Skin of body (tissue), 2 donors: ENCODE data around the gene RBP3. TPM values are rescaled to one million over a fixed set of nuclear protein-coding genes. Genes with fewer than 3 reads are reported as not detected.

ENCODE experiments used
- DNase-seq: peaks from one replicate; lab custom pipeline; 2025; lab: John Stamatoyannopoulos, UW
- total RNA-seq: library from RNA; depleted of rRNA; stranded (reverse); fragments of >200 nt; gene quantifications from one replicate; pipeline ENCODE4 v1.2.3, GENCODE V29; 2014

RBP3 gene
- total RNA-seq, 1 donor from 2014 or later = not detected

DNA sequence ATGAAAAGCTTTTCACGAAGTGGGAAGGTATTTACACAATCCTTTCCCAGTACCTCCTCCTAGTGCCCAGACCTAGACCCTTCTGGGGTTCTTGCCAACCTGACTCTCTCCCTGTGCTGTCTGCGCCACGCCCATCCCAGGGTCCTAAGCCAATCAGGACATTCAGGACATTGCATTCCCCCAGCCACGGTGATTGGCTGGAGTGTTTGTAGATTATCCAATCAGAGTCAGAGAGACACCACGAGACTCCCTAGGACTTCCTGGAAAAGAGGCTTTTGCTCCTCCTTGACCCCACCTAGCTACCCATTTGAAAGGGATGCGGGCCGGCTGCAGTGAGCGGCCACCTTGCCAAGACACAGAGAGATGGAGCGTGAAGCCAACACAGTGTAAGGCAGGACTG is 29.5 kb upstream of the RBP3 start:
- no peak for DNase-seq

- no peak for DNase-seq
Observed at GRCh38 chr10:47319784-47320183, 28.4 kb upstream of the RBP3 start.

DNA sequence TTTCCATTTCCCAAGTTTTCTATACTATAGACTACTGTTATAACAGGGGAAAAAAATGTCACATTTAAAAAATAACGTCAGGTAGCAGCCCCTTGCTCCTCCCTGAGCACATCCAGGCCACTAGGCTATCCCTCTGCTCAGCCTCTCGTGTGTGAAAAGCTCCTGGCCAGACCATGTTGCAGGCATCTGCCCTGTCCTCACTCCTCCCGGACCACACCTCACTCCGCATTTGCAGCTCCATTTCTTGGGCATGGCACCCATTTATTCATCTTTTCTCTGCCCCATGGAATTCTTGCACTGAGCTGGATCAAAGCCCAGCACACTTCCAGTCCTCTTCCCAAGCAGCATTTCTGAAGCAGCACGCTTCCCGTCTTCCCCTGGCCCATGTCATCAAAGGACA is 27.4 kb upstream of the RBP3 start:
- DNase-seq = no peak

DNA sequence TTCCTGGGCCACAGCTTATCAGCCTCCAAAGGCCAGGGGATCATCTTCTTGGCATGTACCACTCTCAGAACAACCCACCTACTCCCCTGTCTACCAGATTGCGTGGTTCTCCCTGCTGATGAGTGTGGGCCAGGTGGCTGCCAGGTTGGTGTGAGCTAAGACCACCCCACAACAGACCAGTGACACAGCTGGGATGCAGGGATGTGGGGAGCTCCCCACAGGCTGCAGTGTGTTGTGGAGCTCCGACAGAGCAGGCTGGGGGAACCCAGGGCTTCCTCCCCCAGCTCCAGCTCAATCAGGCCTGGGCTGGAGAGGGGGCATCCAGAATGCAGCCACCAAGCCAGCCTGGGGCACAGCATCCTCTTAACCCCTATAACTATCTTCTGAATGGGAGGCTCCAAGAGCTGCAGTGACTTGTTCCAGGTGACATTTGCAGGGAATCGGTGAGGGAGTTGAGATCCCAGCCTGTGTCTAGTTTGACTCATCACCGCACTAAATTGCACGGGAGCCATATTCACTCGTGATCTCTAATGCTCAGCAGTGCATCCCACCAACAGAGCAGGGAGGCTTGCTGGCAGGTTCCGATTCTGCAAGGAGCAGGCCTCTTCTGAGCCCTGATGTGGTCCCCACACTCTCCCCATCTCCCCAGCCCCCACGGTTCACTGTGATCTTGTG is 26.5 kb upstream of the RBP3 start:
- no peak for DNase-seq

DNA sequence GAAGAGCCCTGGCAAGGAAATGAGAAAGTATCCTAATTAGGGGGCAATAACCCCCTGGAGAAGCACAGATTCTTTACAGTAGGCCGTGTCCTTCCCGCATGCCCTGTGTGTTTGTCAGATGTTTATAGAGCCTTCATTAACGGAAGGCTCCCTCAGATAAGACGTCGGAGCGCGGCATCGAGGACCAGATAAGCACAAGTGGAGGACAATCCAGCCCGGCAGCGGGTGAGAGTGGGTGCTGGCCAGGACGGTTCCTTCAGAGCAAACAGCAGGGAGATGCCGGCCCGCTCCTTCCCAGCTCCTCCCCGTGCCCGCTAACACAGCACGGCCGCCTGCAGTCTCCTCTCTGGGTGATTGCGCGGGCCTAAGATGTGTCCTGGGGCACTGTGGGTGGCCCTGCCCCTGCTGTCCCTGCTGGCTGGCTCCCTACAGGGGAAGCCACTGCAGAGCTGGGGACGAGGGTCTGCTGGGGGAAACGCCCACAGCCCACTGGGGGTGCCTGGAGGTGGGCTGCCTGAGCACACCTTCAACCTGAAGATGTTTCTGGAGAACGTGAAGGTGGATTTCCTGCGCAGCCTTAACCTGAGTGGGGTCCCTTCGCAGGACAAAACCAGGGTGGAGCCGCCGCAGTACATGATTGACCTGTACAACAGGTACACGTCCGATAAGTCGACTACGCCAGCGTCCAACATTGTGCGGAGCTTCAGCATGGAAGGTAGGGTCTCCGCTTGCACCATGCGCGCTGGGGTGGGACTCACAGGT is 25.7 kb upstream of the RBP3 start, which contains the start of gene GDF2:
Gene GDF2, plus strand, starts transcription at position 155 of the 762 bp plus-strand sequence. Its CDS starts 215 bp downstream, at position 370.
- DNase-seq = no peak

- no peak for DNase-seq
Observed at GRCh38 chr10:47323087-47323486, 25.1 kb upstream of the RBP3 start.

DNA sequence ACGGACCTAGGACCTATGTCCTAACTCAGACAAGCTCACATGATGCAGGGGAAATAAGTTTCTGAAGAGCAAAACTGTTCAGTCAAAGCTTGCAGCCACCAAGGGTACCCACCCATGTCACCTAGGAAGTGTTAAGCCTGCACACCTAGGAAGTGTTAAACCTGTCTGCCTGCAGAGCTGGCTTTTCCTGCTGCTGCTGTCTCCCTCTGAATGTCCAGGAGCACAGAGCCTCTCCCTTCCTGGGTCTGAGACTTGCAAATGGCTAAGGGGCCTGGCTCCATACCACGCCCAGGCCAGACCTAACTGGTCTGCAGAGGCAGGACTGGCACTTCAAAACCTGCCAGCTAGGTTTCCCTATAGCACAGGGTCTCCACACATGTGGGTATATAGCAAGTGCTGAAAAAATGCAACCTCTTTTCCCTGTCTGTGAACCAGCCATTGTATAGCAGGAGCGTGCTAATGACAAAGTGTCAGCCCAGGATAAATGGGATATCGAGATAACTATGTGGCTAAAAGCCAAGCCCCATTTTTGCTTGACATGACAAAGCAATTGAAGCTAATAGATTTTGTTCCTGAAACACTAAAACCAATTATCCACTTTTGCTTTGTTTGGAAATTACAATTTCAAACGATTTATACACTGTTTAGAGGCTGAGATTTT is 24.4 kb upstream of the RBP3 start:
- DNase-seq = no peak

GRCh38 chr10:47325303-47326291 is 22.6 kb upstream of the RBP3 start:
- DNase-seq = no peak

- no peak for DNase-seq
Observed at GRCh38 chr10:47326306-47326926, 21.7 kb upstream of the RBP3 start.

- DNase-seq = no peak
Observed at GRCh38 chr10:47326927-47327330, 21.2 kb upstream of the RBP3 start.

DNA sequence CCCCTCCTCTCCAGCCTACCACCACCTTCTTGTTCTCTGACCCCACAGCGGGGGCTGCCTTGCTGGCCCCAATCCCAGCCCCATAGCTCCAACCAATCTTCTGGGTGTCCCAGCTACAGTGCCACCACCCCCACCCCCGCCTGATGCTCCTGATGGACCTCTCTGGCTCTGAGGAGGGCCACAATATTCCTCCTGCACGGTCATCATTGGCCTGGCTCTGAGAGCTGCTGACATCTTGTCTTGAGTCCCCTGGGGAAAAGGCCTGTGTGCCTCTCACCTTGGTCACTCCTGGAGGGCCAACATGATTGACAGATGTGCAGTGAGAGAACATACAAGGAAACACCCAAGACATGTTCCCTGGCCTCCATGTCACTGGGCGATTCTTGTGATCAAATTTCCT is 18.3 kb upstream of the RBP3 start:
- no peak for DNase-seq

- no peak for DNase-seq
Observed at GRCh38 chr10:47330366-47330765, 17.8 kb upstream of the RBP3 start.

- no peak for DNase-seq
Observed at GRCh38 chr10:47330804-47331203, 17.4 kb upstream of the RBP3 start.

DNA sequence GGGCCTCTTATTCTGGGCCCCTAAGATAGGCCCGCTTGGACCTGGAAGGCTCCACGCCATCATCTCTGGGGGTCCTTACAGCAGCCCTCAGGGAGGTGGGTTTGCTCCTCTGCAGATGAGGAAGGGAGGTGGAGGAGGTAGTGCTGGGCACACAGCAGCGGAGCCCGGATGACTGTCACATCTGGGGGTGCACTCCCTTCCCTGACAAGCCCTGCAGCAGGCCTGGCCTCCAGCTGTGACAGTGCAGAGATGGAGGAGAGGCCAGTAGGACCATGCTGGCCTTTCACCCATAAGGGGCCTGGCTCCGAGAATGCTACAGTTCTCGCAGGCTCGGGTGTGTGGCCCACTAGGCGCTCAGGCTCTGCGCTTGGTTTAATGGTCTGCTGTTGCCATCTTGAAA is 16.7 kb upstream of the RBP3 start:
- DNase-seq = no peak

GRCh38 chr10:47331954-47332353 is 16.2 kb upstream of the RBP3 start:
- DNase-seq = no peak

DNA sequence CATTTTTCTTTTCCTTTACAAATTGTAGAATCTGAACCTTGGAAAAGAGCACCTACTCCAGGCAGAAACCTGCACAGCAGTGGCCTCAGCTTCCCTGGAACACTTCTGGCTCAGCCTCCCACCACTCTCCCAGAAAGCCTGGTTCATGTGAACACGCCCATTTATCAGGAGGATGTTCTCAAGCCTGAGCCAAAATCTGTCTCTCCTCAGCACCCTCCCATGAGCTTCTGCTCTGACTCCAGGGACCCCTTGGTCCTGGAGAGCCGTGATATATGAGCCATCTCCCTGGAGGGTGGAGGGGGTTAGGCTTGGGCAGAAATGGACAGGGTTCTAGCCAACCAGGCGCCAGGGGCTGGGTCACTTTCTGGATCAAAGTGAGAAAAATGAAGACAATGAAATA is 15.8 kb upstream of the RBP3 start:
- no peak for DNase-seq

GRCh38 chr10:47332946-47333345 is 15.2 kb upstream of the RBP3 start:
- no peak for DNase-seq

DNA sequence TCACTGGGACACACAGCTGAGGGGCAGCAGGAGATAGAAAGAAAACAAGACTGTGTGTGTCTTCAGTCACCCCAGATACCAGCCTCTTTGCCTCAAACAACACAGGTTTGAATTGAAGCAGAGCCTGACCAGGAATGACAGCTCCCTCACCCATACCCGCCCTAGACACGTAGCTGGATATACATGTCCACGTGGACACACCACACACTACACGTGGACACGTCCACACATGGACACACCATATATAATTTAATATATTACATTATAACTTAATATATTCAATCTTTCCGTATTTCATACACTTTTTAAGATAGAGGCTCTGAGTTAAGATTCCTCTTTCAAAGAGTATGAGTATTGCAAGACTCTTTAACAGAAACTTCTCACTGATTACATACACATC is 14.6 kb upstream of the RBP3 start:
- DNase-seq = no peak

DNA sequence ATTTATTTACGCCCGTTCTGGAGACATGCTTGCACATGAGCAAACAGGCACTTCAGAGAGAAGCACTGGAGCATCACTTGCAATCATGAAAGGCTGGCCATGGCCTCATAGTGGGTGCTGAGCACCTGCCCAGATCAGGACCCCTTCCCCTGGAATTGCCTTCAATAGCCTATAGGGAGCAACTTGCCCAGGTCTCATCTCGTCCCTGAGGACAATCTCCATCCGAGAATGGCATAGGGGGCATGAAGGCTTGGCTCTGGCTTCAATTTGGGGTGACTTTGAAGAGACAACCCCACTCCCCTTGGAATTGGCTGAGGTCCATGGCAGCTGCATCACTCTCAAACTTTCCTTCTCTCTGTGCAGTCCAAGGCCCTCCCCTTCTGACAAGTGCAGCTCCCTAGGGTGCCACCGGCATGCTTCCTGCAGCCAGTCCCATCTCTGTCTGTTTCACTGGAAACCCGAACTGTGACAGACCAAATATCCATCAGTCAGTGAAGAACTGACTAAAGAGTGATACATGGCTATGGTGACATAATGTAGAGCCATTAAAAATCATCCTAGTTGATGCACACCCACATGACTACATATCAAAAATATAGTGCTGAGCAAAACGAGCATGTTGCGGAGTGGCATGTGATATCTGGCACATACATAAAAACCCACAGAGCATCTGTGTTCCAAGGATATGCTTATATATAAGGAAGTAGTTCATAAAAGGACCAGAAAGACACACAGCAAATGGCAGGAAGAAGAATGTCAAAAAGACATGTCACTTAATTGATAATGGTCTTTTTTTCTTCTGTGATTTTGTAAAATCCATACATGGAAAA is 13.5 kb upstream of the RBP3 start:
- DNase-seq = no peak

DNA sequence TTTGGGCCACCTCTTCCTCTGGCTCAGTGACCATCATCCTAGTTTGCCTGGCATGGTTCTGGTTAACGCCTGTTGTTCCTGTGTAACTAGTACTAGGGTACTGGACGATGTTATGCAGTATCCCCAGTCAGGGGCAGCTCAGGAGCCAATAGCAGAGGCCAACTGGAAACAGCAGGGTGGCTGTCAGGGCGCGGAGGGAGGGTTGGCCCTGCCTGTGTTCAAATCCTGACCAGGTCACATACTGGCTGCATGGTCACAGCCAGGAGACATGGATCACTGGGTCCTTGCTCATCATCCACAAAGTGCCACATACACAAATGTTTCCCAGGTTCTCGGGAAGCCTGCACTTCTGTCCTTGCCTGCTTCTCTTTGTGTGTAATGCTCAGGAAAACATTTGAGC is 12.3 kb upstream of the RBP3 start:
- no peak for DNase-seq
